Measurements from ENCODE around the gene SLC22A2. TPM values are rescaled to one million over a fixed set of nuclear protein-coding genes. Genes with fewer than 3 reads are reported as not detected.
"Not testable (repeated sequence)": the region's sequence is repeated elsewhere in the genome, so short reads cannot be mapped to it uniquely, and the experiment has no call there.

The SLC22A2 gene
- total RNA-seq, 3 donors from 2014 or later, result not detected

DNA sequence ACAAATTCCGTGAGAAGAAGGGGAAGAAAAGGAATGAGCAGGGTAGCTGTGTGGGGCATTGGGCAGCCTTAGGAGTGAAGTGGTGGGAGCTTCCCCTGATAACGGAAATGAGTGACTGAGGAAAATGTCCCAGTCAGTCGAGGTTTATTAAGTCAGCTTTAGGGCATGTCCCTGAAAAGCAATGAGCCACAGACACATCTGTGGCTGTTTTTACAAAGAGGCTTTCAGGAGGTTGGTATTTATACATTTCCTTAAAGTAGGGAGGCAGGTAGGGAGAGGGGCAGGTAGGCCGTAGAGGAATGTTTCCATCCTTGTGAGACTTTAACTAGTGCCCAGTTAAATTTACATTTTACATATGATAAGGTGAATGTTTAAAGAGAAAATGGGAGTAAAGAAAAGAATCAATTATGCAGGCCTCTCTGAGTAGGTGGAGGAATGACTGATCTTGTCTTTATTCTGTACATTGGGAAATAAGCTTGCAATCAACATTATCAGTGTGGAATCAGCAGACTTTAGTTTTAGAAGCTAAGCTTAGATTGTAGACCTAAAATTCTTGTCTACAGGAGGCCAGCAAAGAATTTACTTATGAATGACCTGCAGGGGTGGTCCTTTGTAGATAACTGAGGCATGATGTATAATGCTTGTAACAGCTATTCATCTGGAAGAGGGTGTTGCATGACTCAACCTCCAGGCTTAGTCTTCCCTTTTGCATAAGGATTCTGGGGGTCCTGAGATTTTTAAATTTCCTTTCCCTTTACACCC, 18.5 kb downstream of the SLC22A2 start:
- Histone ChIP-seq H3K27me3 (no peaks in the 10 kb centered on the region), H3K27ac (no peak overlapping the region), H3K4me1 (no peaks in the 10 kb centered on the region), H3K9me3 (peaks cover 0 to 14% of the 10 kb centered on the region in 2 donors), H3K4me3 (no peak overlapping the region), H3K36me3 (no peaks in the 10 kb centered on the region)
- TF ChIP-seq, protein P1, sequence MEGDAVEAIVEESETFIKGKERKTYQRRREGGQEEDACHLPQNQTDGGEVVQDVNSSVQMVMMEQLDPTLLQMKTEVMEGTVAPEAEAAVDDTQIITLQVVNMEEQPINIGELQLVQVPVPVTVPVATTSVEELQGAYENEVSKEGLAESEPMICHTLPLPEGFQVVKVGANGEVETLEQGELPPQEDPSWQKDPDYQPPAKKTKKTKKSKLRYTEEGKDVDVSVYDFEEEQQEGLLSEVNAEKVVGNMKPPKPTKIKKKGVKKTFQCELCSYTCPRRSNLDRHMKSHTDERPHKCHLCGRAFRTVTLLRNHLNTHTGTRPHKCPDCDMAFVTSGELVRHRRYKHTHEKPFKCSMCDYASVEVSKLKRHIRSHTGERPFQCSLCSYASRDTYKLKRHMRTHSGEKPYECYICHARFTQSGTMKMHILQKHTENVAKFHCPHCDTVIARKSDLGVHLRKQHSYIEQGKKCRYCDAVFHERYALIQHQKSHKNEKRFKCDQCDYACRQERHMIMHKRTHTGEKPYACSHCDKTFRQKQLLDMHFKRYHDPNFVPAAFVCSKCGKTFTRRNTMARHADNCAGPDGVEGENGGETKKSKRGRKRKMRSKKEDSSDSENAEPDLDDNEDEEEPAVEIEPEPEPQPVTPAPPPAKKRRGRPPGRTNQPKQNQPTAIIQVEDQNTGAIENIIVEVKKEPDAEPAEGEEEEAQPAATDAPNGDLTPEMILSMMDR (IDR thresholded peaks at IDR 0.05), result no peak
- TF ChIP-seq POLR2AphosphoS5 (IDR thresholded peaks at IDR 0.05) (no peak), POLR2A (IDR thresholded peaks at IDR 0.05) (no peak)
- no peak for DNase-seq (ENCODE audit: low spot score in 2 of 2)
- intact Hi-C loops (cut with DNase I; ENCODE audit: low total_unique reads), result no loop called here

DNA sequence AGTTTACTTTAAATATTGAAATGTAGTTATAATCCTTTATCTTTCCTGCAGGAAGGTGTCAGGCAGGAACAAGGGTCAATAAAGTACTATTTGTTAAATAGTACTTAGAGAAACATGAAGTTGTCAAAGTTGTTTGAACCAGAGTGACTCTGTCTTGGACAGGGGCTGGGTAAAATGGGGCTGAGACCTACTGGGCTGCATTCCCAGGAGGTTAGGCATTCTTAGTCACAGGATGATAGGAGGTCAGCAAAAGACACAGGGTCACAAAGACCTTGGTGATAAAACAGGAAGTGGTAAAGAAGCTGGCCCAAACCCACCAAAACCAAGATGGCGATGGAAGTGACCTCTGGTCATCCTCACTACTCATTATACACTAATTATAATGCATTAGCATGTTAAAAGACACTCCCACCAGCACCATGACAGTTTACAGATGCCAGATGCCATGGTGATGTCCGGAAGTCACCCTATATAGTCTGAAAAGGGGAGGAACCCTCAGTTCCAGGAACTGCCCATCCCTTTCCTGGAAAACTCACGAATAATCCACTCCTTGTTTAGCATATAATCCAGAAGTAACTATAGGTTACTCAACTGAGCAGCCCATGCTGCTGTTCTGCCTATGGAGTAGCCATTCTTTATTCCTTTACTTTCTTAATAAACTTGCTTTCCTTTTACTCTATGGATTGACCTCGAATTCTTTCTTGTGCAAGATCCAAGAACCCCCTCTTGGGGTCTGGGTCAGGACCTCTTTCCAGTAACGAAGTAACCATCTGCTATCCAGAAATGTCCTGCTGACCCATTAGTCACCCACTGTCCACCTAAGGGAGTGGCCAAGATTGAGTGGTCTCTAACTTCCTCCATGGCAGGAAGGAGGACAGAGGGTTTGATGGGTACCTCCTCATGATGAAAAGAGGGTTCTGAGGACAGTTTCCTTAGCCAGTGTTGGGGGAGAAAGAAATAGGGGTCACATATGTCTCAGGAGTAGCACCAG, 19.6 kb downstream of the SLC22A2 start:
- no peaks in the 10 kb centered on the region for H3K27me3 ChIP-seq
- H3K4me3 ChIP-seq, result no peak overlapping the region
- intact Hi-C loops (cut with DNase I; ENCODE audit: low total_unique reads), result no loop called here
- H3K9me3 ChIP-seq, result peaks cover 0 to 14% of the 10 kb centered on the region in 2 donors
- H3K4me1 ChIP-seq, result no peaks in the 10 kb centered on the region
- H3K36me3 ChIP-seq, result no peaks in the 10 kb centered on the region
- H3K27ac ChIP-seq, result no peak overlapping the region
- no peak for DNase-seq (ENCODE audit: low spot score in 2 of 2)
- no peak for TF ChIP-seq POLR2A (IDR thresholded peaks at IDR 0.05)
- TF ChIP-seq, protein P1 (IDR thresholded peaks at IDR 0.05), result no peak
- TF ChIP-seq POLR2AphosphoS5 (IDR thresholded peaks at IDR 0.05), result no peak

DNA sequence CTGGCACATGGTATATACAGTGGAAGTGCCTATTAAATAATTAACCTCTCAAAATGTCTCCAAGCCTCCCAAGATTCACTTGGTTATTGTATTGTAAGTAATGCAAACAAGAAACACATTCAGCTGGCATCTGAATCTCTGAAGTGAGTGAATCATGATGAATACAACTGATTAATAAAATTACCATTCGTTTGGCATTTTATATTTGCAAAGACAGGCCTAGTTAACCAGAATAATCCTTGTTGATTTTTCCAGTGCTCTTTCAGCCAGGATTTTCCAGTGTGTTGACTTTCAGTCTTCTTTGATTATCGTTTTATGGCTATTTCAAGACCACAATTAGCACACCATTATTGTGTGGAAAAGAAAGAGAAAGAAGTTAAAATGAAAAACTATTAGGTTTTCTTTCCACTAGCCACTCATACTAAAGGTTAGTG, 20.3 kb downstream of the SLC22A2 start:
- H3K27ac ChIP-seq, result no peak overlapping the region
- intact Hi-C loops (cut with DNase I; ENCODE audit: low total_unique reads), result no loop called here
- TF ChIP-seq POLR2AphosphoS5 (IDR thresholded peaks at IDR 0.05) (no peak), POLR2A (IDR thresholded peaks at IDR 0.05) (no peak)
- H3K36me3 ChIP-seq, result no peaks in the 10 kb centered on the region
- H3K9me3 ChIP-seq, result peaks cover 0 to 14% of the 10 kb centered on the region in 2 donors
- no peaks in the 10 kb centered on the region for H3K4me1 ChIP-seq
- no peak for DNase-seq (ENCODE audit: low spot score in 2 of 2)
- no peaks in the 10 kb centered on the region for H3K27me3 ChIP-seq
- no peak overlapping the region for H3K4me3 ChIP-seq

DNA sequence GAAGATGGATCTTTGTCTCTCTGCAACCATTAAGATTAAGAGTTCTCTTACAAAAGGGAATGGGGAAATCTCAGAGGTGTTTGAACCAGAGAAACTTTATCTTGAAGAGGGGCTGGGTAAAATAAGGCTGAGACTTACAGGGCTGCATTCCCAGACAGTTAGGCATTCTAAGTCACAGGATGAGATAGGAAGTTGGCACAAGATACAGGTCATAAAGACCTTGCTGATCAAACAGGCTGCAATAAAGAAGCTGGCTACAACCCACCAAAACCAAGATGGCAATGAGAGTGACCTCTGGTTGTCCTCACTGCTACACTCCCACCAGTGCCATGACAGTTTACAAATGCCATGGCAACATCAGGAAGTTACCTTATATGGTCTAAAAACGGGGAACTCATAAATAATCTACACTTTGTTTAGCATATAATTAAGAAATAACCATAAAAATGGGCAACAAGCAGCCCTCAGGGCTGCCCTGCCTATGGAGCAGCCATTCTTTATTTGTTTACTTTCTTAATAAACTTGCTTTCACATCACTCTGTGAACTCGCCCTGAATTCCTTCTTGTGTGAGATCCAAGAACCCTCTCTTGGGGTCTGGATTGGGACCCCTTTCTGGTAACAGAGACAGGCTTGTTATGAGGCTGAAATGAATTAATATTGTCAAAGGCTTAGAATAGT, 20.9 kb downstream of the SLC22A2 start:
- H3K27me3 ChIP-seq; DNase-seq (ENCODE audit: low spot score in 2 of 2); H3K4me3 ChIP-seq; intact Hi-C loops (cut with DNase I; ENCODE audit: low total_unique reads); H3K36me3 ChIP-seq; H3K27ac ChIP-seq; H3K4me1 ChIP-seq: not testable (repeated sequence)
- peaks cover 0 to 14% of the 10 kb centered on the region in 2 donors for H3K9me3 ChIP-seq

DNA sequence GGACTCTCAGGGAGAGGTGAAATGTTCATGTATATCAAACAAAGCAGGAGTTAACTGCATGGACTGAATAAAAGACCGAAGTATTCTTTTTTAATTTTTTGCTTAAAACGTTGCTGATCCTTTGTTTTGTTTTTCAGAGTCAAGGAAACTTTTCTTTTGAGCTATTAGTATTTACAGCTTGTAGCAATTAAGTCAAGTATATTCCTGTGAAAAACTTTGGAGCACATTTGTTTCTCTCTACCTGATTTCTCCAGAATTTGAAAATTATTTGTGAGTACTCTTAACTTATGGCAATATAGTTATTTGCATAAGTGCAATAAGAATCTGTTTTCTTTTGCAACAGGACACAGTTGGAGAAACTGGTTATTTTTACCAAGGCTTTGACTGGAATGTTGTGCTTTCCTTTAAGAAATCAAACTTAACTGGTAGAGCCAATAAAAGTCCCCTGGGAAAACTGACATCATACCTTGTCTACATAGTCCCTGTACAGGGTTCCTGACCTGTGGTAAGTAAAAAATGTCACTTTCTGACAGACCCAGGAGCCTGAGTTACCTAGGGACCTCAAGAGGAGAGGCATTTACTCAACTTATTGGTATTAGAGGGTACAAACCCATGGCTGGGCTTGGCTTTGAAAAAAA, 22.3 kb downstream of the SLC22A2 start:
- H3K4me3 ChIP-seq; DNase-seq (ENCODE audit: low spot score in 2 of 2); H3K27ac ChIP-seq; H3K4me1 ChIP-seq; H3K27me3 ChIP-seq; intact Hi-C loops (cut with DNase I; ENCODE audit: low total_unique reads); H3K36me3 ChIP-seq: not testable (repeated sequence)
- H3K9me3 ChIP-seq, result peaks cover 0 to 14% of the 10 kb centered on the region in 2 donors

DNA sequence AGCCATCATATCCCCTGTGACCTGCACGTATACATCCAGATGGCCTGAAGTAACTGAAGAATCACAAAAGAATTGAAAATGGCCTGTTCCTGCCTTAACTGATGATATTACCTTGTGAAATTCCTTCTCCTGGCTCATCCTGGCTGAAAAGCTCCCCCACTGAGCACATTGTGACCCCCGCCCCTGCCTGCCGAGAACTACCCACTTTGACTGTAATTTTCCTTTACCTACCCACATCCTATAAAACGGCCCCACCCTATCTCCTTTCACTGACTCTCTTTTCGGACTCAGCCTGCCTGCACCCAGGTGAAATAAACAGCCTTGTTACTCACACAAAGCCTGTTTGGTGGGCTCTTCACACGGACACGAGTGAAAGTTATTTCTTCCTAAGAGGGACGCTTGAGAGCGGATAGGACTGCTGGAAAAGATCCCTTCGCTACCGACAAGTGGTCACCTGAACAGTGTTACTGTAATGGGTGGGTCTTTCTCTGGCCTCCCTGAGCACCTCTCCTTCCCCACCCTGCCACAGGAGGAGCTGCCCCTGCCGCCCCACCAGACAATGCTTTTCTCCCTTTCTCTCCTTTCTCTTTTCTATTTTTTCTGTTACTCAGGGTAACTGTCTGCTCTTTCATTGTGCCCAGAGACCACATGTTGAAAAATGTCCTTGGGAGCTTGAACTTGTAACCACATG, 24.5 kb downstream of the SLC22A2 start:
- H3K36me3 ChIP-seq; H3K4me1 ChIP-seq; H3K27me3 ChIP-seq; H3K4me3 ChIP-seq; H3K27ac ChIP-seq; DNase-seq (ENCODE audit: low spot score in 2 of 2); intact Hi-C loops (cut with DNase I; ENCODE audit: low total_unique reads): not testable (repeated sequence)
- H3K9me3 ChIP-seq, result peaks cover 0 to 14% of the 10 kb centered on the region in 2 donors
